ENCODE measurements around the gene DDX39B. TPM values are rescaled to one million over a fixed set of nuclear protein-coding genes. Genes with fewer than 3 reads are reported as not detected.

The DDX39B gene
- total and polyA plus RNA-seq, 2 of the 4 experiments (the other 2 are of a cell fraction), result 371 to 796 TPM

- ChIA-PET CTCF (interaction anchor here (2.9 kb wide), 1 partner anchor 12 kb away, joined by 9 read pairs; no protein-coding TSS in a partner anchor), POLR2A (ENCODE audit: unreplicated experiment) (no interaction called here)
- 0% methylated on average over 2 of the region's 9 CpGs; no CpG with 5 or more reads in 1 of the 2 experiments for WGBS, 2 experiments (ENCODE audit: extremely low coverage in 2 of 2, insufficient read length in 1 of 2)
- Histone ChIP-seq H3K4me2 (ENCODE audit: low read depth, low read length) (no peak overlapping the region), H2BK15ac (ENCODE audit: low read depth, low read length) (no peak overlapping the region), H3K79me1 (ENCODE audit: low read depth in 1 of 2, low read length in 2 of 2) (no peaks in the 10 kb centered on the region), H4K8ac (ENCODE audit: low read depth in 2 of 2, low read length in 2 of 2) (no peak overlapping the region; a peak in 1 of 4 replicates), H3K9me1 (ENCODE audit: insufficient read depth, low read length) (no peaks in the 10 kb centered on the region; the same call in 1 of the 2 replicates), H3K9me3 (ENCODE audit: control insufficient read depth, insufficient read depth, low read length) (no peaks in the 10 kb centered on the region), H3K9ac (ENCODE audit: low read depth, low read length) (no peak overlapping the region), H3K4me3 (ENCODE audit: insufficient read depth, low read depth, low read length) (no peak overlapping the region), H3K56ac (ENCODE audit: extremely low read depth, insufficient read depth, low read length) (no peak overlapping the region), H2AK5ac (ENCODE audit: low read depth, low read length) (no peak overlapping the region), H3K18ac (ENCODE audit: low read depth, low read length) (no peak overlapping the region), H4K5ac (ENCODE audit: low read depth, low read length) (no peak overlapping the region), H4K91ac (ENCODE audit: insufficient read depth, low read depth, low read length) (no peak overlapping the region), H2AK9ac (replicated peaks; ENCODE audit: low read depth, low read length, poor library complexity) (peak overlapping the region; percentile 61), H3K23ac (ENCODE audit: low read depth, low read length) (no peak overlapping the region), H4K20me1 (ENCODE audit: insufficient read depth, low read length) (no peaks in the 10 kb centered on the region), H2BK5ac (ENCODE audit: low read depth, low read length, poor library complexity, severe bottlenecking) (no peak overlapping the region), H3K4ac (ENCODE audit: low read depth, low read length) (no peak overlapping the region), H2AFZ (replicated peaks; ENCODE audit: low read length, poor library complexity) (no peak overlapping the region), H2BK20ac (ENCODE audit: low read depth, low read length) (no peak overlapping the region), H3K27me3 (ENCODE audit: control insufficient read depth, insufficient read depth, low read length) (peaks cover 11% of the 10 kb centered on the region), H3K14ac (replicated peaks; ENCODE audit: low read depth, low read length) (no peak overlapping the region), H3K27ac (ENCODE audit: insufficient read depth, low read length) (no peak overlapping the region), H2BK120ac (ENCODE audit: low read depth, low read length) (no peak overlapping the region), H3K36me3 (ENCODE audit: control insufficient read depth, insufficient read depth, low read length) (no peaks in the 10 kb centered on the region), H3K4me1 (ENCODE audit: control insufficient read depth, insufficient read depth, low read length) (peaks cover 2% of the 10 kb centered on the region; the same call in 1 of the 2 replicates)
- dilution Hi-C loops (cut with HindIII; ENCODE audit: low sequenced_read_pairs, unreplicated experiment), result no loop called here
- BruUV-seq (replicated peaks), result no TSS peak
- intact Hi-C loops (cut with micrococcal nuclease), result no loop called here
- in situ Hi-C loops (cut with MboI; ENCODE audit: low sequenced_read_pairs), result no loop called here
- DNase-seq, result no peak
- TF ChIP-seq MAFK (IDR thresholded peaks at IDR 0.05; ENCODE audit: low read depth, low read length) (no peak), SMC3 (IDR thresholded peaks at IDR 0.05; ENCODE audit: low read depth, low read length) (no peak)
- ATAC-seq (ENCODE audit: low read depth), result no peak
Observed at GRCh38 chr6:31586599-31587281, 44.9 kb upstream of the DDX39B start.
